ENCODE data around the gene NKAIN2.

Gene NKAIN2

DNA sequence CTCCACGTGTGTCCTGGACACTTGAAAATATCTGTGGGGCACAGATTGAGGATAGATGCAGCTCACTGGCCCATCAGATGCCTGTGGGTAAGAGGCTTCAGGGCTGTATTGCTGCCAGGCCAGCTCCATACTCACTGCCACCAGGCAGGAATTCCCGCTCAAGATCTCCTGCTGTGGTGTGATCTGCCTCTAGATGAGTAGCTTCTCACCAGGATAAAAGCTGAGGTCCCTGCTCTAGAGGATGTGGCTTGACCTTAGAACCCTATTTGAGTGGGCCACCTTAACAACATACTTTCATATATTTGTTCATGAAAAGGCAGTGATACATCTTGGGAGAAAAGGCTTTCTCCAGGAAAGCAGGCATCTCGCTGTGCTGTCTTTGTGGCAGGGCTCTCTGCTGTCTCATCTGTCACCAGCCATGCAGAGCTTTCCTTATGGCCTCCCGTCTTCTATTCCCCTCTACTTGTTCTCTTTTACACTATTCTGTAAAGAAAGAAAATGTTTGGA, 992.9 kb downstream of the NKAIN2 start:
- no peak for DNase-seq (ENCODE audit: low read depth in 1 of 2, low spot score in 1 of 2)

DNA sequence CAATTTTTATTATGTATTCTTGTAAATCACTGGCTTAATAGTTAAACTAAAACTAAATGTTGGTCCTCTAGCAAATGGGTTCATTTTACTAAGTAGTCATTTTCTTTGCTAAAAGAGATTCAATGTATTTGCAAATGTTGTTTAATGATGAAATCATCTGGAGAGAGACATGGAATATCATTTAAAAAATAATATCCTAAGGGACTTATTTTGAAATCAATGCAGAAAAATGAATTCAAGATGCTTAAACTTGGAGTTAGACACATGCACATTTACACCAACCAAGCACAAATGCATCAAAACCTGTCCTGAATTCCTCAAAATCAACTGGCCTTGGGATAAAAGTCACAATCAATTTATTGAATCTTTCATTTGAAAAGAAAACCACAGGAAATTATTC, 993.6 kb downstream of the NKAIN2 start:
- no peak for DNase-seq (ENCODE audit: low read depth in 1 of 2, low spot score in 1 of 2)

- DNase-seq (ENCODE audit: low read depth in 1 of 2, low spot score in 1 of 2): no peak
These were observed 995.4 kb downstream of the NKAIN2 start for GRCh38 chr6:124798942-124799496.

GRCh38 chr6:124799638-124800037, 996.0 kb downstream of the NKAIN2 start:
- DNase-seq (ENCODE audit: low read depth in 1 of 2, low spot score in 1 of 2): no peak

DNA sequence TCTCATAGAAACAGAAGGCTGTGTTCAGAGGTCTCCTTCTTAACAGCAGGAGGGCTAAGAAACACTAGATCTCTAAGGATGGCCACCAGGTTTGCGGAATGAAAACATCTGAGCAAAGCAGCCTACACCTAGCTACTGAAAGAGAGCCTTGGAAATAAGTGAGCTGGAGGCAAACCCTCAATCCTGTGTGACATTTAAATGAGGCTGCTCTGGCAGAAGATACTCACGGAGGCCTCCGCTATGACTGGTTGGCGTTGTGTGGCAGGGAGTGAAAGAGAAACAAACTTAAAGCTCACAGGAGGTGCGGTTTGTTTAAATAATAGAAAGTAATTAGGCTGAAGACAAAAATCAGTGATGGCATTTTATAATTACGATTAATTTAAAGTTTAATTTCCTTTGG, 996.6 kb downstream of the NKAIN2 start:
- no peak for DNase-seq (ENCODE audit: low read depth in 1 of 2, low spot score in 1 of 2)

GRCh38 chr6:124812067-124812466, 1008.4 kb downstream of the NKAIN2 start:
- DNase-seq (ENCODE audit: low read depth in 1 of 2, low spot score in 1 of 2): no peak

GRCh38 chr6:124819346-124819745, 1015.7 kb downstream of the NKAIN2 start:
- DNase-seq (ENCODE audit: low read depth in 1 of 2, low spot score in 1 of 2): no peak

DNA sequence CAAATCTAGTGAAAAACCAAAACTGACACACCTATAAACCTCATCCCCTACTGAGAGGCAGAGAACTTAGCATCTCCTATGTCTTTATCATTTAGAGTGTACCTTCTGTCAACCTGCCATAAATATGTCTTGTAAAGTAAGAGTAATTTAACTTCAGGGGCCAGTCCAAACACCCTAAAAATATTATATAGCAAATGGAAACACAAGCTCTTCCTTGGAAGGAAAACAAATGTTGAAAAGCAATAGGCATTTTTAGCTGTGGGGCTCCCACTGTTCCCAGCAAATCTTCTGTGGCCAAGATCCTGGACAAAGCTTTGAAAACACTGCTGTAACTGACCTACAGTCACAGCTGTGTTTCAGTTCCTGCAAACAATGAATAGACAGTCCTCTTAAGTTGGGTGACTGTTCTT, 1018.5 kb downstream of the NKAIN2 start:
- no peak for DNase-seq (ENCODE audit: low read depth in 1 of 2, low spot score in 1 of 2)

DNA sequence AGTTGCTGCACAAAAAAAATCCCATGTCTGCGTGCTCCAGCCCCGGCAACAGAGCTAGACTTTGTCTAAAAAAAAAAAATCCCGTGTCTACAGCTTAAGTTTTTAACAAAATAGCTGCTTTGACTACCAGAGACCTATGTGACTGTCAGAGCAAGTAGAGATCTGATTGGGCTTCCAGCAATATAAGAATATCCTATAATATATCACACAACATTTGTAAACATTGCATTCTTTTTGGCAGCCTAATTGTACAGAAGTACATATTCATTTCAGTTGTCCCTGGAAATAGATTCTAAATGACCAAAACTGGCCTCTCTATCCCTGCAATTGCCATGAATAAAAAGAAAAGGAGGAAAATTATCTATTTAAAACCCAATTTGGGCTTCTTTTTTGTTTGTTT, 1019.1 kb downstream of the NKAIN2 start:
- no peak for DNase-seq (ENCODE audit: low read depth in 1 of 2, low spot score in 1 of 2)

- no peak for DNase-seq (ENCODE audit: low read depth in 1 of 2, low spot score in 1 of 2)
These were observed 1019.8 kb downstream of the NKAIN2 start for GRCh38 chr6:124823240-124824111.

DNA sequence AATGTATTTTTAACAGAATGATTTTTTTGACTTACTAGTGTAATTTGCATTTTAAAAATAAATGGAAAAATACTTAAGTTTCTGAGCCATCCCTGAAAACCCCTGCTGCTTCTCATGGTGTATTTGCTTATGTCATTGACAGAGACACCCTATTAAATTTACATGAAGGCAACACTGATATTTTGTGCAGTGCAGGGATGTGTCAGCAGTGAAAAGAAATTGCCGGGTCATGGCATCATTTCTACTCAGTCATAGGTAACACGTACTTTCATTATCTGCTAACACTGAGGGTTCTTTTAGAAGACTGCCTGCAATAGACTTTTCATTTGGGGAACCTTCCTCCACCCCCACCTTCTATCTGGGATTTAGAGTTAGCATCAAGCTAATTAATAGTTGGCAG, 1021.9 kb downstream of the NKAIN2 start:
- no peak for DNase-seq (ENCODE audit: low read depth in 1 of 2, low spot score in 1 of 2)

DNA sequence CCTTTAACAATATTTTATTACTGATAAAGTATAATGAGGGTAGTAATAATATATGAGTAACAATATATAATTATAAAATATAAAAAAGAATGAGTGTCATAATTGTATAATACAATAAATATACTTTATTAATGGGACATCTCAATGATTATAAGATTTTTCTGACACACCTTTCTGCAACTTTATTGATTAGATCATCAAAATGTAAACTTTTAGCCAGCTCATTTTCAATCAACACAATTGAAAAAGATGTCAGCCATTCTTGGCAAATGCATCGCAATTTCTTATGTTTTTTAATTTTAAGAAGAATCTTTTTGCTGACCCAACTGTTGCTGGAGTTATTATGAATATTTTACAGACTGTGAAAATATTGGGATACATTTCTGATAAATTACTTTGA, 1026.2 kb downstream of the NKAIN2 start:
- DNase-seq (ENCODE audit: low read depth in 1 of 2, low spot score in 1 of 2): no peak

DNA sequence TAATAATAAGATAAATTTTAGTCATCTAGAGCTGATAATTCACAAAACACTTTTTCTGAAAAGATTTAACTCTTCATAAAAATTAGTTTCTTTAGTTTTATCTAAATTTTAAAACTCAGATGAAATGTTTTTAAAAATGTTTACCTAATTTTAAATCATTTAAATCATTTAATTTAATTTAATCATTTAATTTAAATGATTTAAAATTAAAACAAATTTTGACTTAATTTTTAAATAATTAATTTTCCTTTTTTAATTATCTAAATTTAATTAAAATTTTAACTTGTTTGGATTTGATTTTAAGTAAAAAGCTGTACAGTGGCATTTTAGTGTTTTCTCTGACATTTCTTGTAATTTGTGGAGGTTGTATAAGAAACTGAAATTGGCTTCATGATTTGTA, 1026.8 kb downstream of the NKAIN2 start:
- DNase-seq (ENCODE audit: low read depth in 1 of 2, low spot score in 1 of 2): no peak

DNA sequence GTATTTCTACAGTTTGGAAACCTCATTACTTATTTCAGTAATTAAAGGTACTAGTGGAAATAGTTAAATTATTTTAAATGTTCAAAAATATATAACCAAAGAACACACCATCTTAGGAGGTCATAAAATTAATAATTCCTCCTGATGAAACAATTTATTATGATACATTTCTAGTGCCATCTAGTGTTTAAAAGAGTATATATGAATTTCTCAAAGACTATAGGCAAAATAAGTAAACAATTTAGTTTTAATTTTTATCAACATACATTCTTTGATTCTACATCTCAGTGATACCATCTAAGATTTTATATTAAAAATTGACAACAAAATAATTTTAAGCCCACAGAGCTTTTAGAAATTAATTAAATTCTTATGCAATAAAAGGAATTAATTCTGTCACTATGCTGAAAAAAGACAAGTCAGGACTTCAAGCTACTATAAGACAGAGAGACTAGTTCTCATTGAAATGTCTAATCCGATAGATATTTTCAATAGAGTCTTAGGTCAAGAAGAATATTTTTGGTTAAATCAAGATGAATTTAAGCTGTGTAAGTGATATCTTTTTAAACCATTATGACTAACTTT, 1050.8 kb downstream of the NKAIN2 start:
- DNase-seq (ENCODE audit: low read depth in 1 of 2, low spot score in 1 of 2): no peak

- DNase-seq (ENCODE audit: low read depth in 1 of 2, low spot score in 1 of 2): no peak
These were observed 1054.1 kb downstream of the NKAIN2 start for GRCh38 chr6:124857746-124858145.

DNA sequence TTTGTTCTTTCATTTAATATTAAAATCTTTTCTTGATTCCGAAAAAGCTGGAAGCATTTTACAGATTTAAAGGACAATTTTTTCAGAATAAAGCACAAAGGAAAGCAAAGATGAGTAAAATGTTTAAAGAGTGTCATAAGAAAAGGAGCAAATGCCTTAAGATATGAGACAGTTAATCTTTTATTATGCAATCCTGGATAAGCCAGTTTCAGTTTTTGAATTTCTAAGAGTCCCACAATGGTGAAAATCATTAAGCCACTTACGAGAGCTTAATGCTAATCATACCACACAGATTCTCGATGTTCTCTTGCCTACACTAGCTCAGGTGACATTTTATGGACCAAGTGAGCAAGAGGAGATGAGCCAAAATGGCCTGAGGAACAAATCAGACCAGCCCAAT, 1054.9 kb downstream of the NKAIN2 start:
- DNase-seq (ENCODE audit: low read depth in 1 of 2, low spot score in 1 of 2): no peak

GRCh38 chr6:124859366-124859765, 1055.7 kb downstream of the NKAIN2 start:
- DNase-seq (ENCODE audit: low read depth in 1 of 2, low spot score in 1 of 2): no peak

- DNase-seq (ENCODE audit: low read depth in 1 of 2, low spot score in 1 of 2): no peak
These were observed 1062.4 kb downstream of the NKAIN2 start for GRCh38 chr6:124866040-124866439.

DNA sequence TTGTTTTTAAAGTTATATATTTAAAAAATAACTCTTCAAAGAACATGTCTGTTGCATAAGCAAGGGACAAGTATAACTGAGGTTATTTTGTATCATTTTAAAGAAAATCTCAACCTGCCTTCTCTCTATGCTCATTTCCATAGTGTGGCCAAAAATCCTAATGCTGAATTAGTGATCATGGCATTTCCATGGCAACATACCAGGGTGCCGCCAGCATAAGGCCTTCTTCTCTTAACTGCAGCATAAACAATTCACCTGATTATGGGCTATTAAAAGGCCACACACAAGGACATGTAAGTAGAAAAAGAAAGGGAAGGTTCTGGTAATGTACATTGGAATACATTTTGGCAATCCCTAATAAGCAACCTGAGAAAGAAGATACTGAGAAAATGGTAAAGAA, 1063.5 kb downstream of the NKAIN2 start:
- DNase-seq (ENCODE audit: low read depth in 1 of 2, low spot score in 1 of 2): no peak

DNA sequence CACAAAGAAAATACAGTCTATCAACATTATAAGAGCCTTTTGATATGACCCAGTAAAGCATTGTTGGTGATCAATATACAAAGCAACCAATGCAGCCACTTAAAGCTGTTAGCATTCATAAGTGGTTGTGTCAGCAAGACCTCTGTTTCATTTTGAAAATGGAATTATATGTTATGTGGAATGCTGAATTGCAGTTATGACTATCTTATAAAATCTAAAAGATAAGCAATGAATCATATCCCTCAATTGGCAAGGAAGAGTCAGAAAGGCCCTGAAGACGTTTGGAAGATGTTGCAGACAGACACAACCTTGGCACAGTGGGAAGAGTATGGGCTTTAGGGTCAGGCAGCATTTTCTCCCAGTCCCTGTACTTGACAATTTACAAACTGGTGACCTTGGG, 1064.8 kb downstream of the NKAIN2 start:
- no peak for DNase-seq (ENCODE audit: low read depth in 1 of 2, low spot score in 1 of 2)

GRCh38 chr6:124869416-124869815, 1065.8 kb downstream of the NKAIN2 start:
- no peak for DNase-seq (ENCODE audit: low read depth in 1 of 2, low spot score in 1 of 2)

All from activated CD4-positive, alpha-beta T cell treated with anti-CD3 and anti-CD28 coated beads, Interleukin-2, amount 50 U/mL, for 24 hours (primary cell).